Upper lobe of right lung (tissue), 1 donor: ENCODE results near the gene IL6ST. TPM values are rescaled to one million over a fixed set of nuclear protein-coding genes. Genes with fewer than 3 reads are reported as not detected.

Experiments
- ATAC-seq: fragments of 200-7000 bp; cut with Tn5 transposase; one replicate; pipeline ENCODE4 v1.9.1; 2020; ENCODE audit warnings: mild to moderate bottlenecking, moderate library complexity
- DNase-seq: peaks from one replicate; pipeline ENCODE4 v3.0.0-alpha.2; 2020
- H3K27ac ChIP-seq: fragments of 200-600 bp; one replicate; pipeline ENCODE4 v1.8.0; 2022
- H3K27me3 ChIP-seq: fragments of 200-600 bp; one replicate; pipeline ENCODE4 v1.8.0; 2022; ENCODE audit warnings: mild to moderate bottlenecking
- H3K36me3 ChIP-seq: fragments of 200-600 bp; one replicate; pipeline ENCODE4 v1.8.0; 2022
- H3K4me1 ChIP-seq: fragments of 200-600 bp; one replicate; pipeline ENCODE4 v1.8.0; 2022
- H3K4me3 ChIP-seq: fragments of 200-600 bp; one replicate; pipeline ENCODE4 v1.8.0; 2022; ENCODE audit warnings: mild to moderate bottlenecking
- H3K9me3 ChIP-seq: fragments of 200-600 bp; one replicate; pipeline ENCODE4 v1.8.0; 2022
- intact Hi-C: fragments of 100-400 bp; cut with DNase I; formaldehyde crosslinking; loops from one replicate; pipeline ENCODE4 v1.11.0; 2022
- total RNA-seq: library from RNA; stranded (reverse); fragmentation: NEBNext Ultra II Directional; extraction: Animal tissue kit (Norgen Biotek cat#: 25700); gene quantifications from one replicate; pipeline ENCODE4 v1.2.1, GENCODE V29; 2021
- TF ChIP-seq, protein P1 (sequence below): fragments of 200-600 bp; IDR thresholded peaks from one replicate; pipeline ENCODE4 v1.8.0; 2022; ENCODE audit warnings: antibody characterized with exemption
- donor health status: DM: no; HTN: yes; CAD: no; lungs with severe emphysema.

Gene IL6ST
- total RNA-seq, 1 donor from 2014 or later = 435 TPM

DNA sequence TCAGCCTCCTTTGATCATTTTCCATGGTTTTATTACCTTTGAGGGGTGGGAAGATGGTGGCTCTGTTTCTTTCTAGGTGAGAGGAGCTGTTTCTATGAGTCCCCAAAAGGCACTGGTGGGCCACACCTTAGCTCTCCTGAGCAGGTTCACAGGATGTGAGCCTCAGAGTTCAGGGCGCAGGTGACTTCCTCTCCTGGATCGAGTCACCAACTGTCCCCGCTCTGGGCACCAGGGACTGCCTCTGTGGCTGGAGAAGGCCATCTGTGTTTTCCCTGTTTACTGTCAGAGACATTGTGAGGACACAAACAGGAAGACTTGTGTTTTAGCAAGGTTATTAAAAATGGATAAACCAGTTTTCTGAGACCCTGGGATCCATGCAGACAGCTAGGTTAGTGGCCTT lies 75.1 kb downstream of the IL6ST start:
- no peak overlapping the region for H3K27ac ChIP-seq
- no peaks in the 10 kb centered on the region for H3K36me3 ChIP-seq
- no peaks in the 10 kb centered on the region for H3K27me3 ChIP-seq
- TF ChIP-seq, protein P1, sequence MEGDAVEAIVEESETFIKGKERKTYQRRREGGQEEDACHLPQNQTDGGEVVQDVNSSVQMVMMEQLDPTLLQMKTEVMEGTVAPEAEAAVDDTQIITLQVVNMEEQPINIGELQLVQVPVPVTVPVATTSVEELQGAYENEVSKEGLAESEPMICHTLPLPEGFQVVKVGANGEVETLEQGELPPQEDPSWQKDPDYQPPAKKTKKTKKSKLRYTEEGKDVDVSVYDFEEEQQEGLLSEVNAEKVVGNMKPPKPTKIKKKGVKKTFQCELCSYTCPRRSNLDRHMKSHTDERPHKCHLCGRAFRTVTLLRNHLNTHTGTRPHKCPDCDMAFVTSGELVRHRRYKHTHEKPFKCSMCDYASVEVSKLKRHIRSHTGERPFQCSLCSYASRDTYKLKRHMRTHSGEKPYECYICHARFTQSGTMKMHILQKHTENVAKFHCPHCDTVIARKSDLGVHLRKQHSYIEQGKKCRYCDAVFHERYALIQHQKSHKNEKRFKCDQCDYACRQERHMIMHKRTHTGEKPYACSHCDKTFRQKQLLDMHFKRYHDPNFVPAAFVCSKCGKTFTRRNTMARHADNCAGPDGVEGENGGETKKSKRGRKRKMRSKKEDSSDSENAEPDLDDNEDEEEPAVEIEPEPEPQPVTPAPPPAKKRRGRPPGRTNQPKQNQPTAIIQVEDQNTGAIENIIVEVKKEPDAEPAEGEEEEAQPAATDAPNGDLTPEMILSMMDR = no peak
- DNase-seq = no peak
- peaks cover 11% of the 10 kb centered on the region for H3K4me1 ChIP-seq
- no peak for ATAC-seq
- intact Hi-C loops = no loop called here
- no peaks in the 10 kb centered on the region for H3K9me3 ChIP-seq
- no peak overlapping the region for H3K4me3 ChIP-seq

- Histone ChIP-seq H3K36me3 (no peaks in the 10 kb centered on the region), H3K4me1 (peaks cover 7% of the 10 kb centered on the region), H3K4me3 (no peak overlapping the region), H3K27ac (no peak overlapping the region), H3K9me3 (no peaks in the 10 kb centered on the region), H3K27me3 (no peaks in the 10 kb centered on the region)
- intact Hi-C loops = no loop called here
- DNase-seq (no peak), ATAC-seq (peak; percentile 36)
- TF ChIP-seq, protein P1 = no peak
Observed at GRCh38 chr5:55918087-55919035, 76.4 kb downstream of the IL6ST start.

GRCh38 chr5:55917402-55918086 lies 77.2 kb downstream of the IL6ST start:
- Histone ChIP-seq H3K27ac (no peak overlapping the region), H3K36me3 (no peaks in the 10 kb centered on the region), H3K4me1 (no peaks in the 10 kb centered on the region), H3K27me3 (no peaks in the 10 kb centered on the region), H3K9me3 (no peaks in the 10 kb centered on the region), H3K4me3 (no peak overlapping the region)
- no peak for DNase-seq
- peak; percentile 7 for ATAC-seq
- intact Hi-C loops = no loop called here
- TF ChIP-seq, protein P1 = no peak

- Histone ChIP-seq H3K27ac (no peak overlapping the region), H3K9me3 (no peaks in the 10 kb centered on the region), H3K27me3 (no peaks in the 10 kb centered on the region), H3K4me3 (no peak overlapping the region), H3K36me3 (no peaks in the 10 kb centered on the region), H3K4me1 (no peaks in the 10 kb centered on the region)
- intact Hi-C loops = no loop called here
- TF ChIP-seq, protein P1 = no peak
- ATAC-seq = no peak
- DNase-seq = no peak
Observed at GRCh38 chr5:55916986-55917385, 77.8 kb downstream of the IL6ST start.

GRCh38 chr5:55915783-55916182 lies 79.0 kb downstream of the IL6ST start:
- ATAC-seq = no peak
- Histone ChIP-seq H3K27ac (no peak overlapping the region), H3K4me3 (no peak overlapping the region), H3K4me1 (no peaks in the 10 kb centered on the region), H3K27me3 (no peaks in the 10 kb centered on the region), H3K36me3 (no peaks in the 10 kb centered on the region), H3K9me3 (no peaks in the 10 kb centered on the region)
- no peak for DNase-seq
- TF ChIP-seq, protein P1 = no peak
- intact Hi-C loops = no loop called here
